GM19023 (cell line): Measurements from ENCODE around the gene PRSS37.
"Not testable (repeated sequence)": the region's sequence is repeated elsewhere in the genome, so short reads cannot be mapped to it uniquely, and the experiment has no call there.

Experiments
- ATAC-seq: cut with Tn5 transposase; IDR thresholded peaks from one replicate; pipeline ENCODE4 v1.9.1; 2021; ENCODE audit warnings: mild to moderate bottlenecking, moderate library complexity; ENCODE audit not compliant: unreplicated experiment

PRSS37 gene, protein sequence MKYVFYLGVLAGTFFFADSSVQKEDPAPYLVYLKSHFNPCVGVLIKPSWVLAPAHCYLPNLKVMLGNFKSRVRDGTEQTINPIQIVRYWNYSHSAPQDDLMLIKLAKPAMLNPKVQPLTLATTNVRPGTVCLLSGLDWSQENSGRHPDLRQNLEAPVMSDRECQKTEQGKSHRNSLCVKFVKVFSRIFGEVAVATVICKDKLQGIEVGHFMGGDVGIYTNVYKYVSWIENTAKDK

DNA sequence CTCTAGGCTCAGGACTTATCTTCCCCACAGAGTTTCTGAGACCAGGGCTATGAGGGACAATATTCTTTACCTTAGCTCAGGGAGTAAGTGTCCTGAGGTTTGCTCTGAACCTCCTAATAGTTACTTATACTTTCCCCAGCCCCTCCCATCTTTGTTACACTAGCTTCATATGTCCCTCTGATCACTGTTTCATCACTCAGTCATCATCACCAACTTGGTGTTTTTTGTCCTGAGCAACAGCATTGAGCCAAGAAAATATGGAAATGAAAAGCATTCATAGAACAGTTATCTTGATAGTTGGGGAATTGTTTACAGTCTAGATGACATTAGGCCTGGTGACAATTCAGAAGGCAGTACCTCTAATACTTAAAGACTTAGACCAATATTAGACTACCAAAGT lies at the start of gene PRSS37:
Gene PRSS37, minus strand, starts transcription at position 101 of the 400 bp plus-strand sequence. CDS start 436 bp downstream, outside the sequence.
- ATAC-seq, result no peak

DNA sequence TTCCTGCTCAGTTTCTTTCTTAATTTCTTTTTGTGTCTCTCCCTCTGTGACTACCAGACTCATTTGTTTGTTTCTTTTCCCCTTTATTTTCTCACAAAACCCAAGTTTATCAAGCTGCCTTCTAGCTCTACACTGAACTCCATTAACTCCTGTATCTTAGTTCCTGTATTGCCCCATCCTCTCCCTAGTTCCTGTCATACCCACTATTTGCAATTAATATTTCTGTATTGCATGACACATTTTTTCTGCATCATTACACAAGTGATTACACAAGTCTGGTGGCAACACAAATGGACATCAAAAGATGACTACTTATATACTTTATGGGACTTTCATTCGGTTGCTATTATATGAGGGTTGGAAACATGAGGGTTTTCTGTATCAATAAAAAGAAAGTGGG lies 48.0 kb upstream of the PRSS37 start:
- no peak for ATAC-seq

DNA sequence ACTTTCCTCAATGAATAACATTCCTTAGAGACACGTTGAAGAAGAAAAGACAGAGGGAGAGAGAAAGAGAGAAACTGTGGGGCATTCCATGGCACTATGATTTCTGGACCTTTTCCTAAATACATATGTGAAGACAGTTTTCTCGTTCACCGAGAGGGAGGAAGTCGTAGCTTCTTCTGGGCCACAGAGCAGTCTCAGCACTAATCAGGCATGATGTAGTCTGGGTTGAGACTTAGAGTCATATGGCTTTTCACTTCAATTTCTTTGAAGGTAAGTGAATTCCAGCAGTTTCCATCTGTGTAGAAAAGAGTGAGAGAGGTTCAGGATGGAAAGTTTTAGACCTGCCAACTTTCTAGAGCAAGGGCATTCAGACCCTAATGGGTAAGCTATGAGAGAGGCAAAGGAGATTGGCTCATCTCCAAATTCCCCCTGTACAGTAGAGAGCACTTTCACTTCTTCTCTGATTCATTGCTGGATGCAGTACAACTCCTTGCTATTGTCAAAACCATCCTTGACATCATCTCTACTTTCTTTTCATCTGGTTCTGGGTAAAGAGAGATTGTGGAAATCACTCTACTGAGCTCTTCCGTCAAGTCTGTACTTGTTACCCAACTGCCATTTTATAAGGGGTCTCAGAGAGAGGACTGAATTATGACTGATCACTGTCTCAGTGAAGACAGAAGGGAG lies 43.4 kb upstream of the PRSS37 start:
- peak; percentile 73 for ATAC-seq

DNA sequence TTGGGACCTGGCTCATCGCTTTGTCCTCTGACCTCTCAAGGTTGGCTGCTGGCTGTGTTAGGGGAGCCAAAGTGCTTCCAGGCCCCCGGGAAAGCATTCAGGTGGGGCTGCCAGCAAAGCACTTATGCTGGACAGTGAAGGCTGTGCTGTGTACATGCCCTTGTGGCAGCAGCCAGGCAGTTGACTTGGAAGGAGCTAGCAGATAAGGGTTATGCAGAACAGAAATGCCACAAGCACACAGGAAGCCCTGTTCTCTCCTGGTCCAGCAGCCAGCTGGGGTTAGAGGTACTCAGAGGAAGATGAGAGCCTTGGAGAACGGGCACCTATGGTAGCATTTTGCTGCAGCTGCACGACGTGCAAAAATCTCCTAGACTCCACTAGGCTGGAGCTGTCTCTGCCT lies 39.7 kb upstream of the PRSS37 start:
- ATAC-seq, result no peak

DNA sequence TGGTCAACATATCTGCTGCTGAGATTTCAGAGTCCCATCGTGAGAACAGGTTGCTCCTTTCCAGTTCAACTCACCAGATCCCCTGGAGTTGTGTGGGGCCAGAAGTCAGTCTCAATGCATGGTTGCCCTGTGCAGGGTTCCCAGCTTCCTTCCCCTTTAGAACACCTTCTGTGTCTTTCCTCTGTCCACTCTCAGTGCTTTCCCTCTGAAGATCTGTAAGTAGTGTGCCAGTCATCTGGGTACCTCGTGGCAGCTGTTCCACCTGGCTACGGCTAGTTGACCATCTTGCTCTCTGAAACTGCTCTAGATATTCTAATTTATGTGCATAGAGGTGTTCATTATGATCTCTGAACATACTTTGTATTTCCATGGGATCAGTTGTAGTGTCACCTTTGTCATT lies 36.1 kb upstream of the PRSS37 start:
- ATAC-seq, result no peak

DNA sequence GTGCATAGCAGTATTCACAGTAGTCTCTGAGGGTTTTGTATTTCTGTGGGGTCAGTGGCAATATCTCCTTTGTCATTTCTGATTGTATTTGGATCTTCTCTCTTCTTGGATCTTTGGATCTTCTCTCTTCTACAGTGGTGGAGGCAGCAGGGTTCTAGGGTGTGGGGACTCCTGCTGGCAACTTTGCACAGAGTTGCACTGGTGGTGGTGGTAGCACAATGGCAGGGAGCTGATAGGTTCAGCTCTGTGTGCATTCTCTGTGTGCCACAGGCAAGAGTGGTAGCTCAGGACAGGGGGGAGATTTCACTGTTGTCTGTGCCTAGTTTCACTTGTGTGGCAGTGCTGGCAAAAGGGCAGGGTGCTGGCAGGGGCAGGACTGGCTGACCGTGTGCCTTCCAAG lies 35.1 kb upstream of the PRSS37 start:
- ATAC-seq, result no peak

DNA sequence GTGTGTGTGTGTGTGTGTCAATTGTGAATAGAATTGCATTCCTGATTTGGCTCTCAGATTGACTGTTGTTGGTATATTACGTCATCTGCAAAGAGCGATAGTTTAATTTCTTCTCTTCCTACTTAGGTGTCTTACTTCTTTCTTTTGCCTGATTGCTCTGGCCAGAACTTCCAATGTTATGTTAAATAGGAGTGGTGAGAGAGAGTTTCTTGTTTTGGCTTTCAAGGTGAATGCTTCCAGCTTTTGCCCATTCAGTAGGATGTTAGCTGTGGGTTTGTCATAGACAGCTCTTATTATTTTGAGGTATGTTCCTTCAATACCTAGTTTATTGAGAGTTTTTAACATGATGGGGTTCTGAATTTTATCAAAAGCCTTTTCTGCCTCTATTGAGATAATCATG lies 34.2 kb upstream of the PRSS37 start:
- ATAC-seq, result no peak

DNA sequence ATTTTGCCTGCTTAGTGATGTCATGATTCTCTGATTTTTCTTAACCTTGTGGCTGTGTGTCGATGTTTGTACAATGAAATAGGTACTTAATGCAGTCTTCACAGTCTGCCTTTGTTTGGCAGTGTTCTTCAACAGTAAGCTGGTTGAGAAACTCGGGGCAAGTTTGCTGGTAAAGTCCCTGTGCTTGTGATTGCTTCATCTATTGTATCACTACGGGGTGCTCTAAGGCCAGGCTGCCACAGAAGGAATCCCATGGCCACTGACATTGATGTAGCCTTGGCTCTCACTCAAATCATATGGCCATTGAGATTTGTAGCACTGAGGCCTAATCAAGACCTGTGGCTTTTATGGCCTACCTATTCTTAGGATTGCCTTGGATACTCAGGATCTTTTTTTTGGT lies 33.5 kb upstream of the PRSS37 start:
- no peak for ATAC-seq

DNA sequence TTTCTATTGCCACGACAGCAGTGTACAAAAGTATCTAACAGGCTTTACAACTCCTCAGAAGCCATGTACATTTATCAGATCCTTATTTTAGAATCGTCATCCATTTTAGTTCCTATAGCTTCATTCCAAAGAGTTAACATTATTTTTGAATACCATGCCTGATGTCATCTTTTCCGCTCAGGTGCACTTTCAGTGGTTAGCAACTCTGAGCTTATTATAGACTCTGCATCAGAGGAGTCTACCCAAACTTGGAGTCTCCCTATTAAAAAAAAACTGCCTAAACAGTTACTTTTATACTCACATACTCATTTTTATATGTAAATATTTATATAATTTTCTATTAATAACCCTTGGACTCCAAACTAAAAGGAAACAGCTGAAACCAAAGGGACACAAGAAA lies 31.6 kb upstream of the PRSS37 start:
- no peak for ATAC-seq

DNA sequence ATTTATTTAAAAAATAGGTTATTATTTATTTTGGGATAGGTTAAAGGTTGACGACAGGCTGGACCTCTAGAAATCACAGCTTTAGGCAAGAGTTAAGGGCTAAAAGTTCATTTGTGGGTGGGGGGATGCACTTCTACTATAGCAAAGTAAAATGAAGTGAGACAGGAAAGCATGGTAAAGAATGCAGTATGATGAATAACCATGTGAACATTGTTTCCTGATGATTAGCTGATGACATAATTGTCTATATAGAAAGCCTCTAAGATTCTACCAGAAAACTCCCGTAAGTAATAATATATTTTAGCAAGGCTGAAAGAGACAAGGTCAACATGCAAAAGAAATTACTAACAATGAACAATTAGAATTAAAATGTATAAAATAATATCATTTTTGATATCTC lies 25.7 kb upstream of the PRSS37 start:
- ATAC-seq, result no peak

DNA sequence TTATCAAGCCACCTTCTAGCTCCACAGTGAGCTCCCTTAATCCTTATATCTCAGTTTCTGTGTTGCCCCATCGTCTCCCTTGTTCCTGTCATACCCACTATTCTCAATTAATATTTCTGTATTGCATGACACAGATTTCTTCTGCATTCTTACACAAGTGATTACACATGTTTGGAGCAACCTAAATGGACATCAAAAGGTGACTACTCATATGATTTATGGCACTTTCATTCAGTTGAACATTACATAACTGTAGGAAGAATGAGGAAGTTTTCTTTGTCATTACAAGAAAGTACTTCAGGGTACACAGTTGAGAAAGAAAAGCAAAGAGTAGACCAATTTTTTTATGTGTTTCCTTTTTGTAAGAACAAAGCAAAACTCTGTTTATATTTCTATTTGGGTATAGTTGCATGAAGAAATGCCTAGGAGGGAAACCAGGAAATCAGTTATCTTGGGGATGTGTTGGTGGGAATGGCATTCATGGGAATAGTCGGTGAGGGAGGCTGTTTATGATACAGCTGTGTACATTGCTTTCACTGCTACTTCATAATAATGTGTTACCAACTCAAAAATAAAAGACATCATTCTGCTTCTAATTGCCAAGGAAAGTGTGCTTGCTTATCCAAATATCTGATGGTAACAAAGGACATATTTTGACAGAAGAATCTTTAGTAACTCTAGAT lies 23.6 kb upstream of the PRSS37 start:
- no peak for ATAC-seq

DNA sequence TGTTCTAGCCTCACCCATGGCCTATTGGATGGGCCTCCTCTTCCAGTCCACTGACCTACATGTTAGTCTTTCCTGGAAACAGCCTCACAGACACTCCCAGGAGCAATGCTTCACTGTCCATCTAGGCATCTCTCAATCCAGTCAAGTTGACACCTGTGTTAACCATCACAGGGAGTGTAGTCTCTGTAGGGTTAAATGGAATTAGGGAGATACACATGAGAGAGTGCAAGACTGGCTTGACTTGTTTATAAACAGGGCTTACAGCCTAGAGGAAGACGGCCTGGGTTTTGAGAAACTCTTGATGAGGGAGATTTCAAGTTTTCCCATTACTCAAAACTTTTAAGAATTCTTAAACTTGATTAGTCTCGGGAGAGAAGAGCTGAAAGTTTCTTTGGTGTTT lies 18.9 kb upstream of the PRSS37 start:
- ATAC-seq, result no peak

DNA sequence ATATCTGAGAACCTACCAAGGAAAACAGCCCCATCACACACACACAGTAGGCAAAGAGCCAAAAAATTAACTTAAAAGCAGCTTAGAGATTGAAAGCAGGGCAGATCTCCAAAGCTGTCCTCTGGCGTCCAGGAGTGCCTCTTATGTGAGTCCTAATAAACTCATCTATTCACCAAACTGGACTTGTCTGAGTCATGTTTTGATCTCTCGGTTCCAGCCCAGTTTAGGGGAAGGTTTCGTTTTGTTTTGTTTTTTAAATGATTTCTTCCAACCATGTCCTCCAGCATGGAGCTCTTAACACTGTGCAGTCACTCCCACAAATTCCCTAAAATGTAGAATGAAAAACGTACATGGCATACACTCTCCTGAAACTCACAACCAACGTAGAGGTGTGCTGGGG lies 6.7 kb upstream of the PRSS37 start:
- no peak for ATAC-seq

DNA sequence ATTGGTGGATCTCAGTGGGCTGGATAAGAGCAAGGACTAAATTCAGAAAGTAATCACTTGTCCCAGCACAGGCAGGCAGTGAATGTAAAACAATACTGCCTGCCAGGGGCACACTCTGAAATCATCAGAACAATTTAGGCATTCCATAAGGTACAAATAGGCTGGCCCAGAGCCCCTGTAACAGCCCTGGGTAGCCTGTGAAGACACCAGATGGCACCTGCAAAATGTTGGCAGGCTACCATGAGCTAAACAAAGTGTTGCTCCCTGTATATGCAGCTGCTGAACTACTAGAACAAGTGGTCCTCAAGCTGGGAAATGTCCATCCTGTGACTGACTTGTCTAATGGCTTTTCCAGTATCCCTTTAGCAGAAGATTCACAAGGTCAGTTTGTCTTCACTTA lies 3.0 kb upstream of the PRSS37 start:
- ATAC-seq, result no peak

DNA sequence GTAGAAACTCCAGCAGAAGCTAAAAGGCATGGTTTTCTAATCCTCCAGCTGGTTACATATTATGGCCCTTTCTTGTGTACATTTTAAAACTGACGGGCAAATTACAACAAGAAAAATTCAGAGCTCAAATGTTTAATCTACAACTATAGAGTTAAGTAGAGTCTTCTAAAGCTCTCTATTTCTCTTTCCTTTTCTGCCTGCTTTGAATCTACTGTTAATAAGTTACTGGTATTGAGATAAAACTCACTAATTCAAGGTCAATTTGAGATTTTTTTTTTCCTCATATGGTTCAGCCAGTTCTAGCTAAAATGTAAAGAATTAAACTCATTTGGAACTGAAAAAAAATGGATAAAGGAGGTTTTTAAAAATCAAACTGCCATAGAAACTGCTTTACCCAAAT lies 1.6 kb upstream of the PRSS37 start:
- no peak for ATAC-seq

DNA sequence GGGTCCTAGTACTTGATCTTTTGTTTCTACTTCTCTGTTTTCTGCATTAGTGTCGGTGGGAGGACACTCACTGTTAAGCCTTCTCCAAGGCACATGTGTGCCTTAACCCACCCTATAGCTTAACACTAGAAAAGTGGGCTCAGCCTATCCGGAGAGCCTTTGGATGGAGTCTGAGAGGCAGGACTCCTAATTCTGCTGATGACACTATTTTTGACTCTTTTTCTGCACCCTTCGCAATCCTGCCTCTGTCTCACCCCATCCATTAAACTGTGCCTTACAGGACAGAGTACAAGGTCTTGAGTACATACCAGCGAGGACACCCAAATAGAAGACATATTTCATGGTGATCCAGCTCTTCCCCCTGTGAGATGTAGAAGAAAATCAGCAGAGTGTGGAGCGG lies 577 bp downstream of the PRSS37 start:
- no peak for ATAC-seq

DNA sequence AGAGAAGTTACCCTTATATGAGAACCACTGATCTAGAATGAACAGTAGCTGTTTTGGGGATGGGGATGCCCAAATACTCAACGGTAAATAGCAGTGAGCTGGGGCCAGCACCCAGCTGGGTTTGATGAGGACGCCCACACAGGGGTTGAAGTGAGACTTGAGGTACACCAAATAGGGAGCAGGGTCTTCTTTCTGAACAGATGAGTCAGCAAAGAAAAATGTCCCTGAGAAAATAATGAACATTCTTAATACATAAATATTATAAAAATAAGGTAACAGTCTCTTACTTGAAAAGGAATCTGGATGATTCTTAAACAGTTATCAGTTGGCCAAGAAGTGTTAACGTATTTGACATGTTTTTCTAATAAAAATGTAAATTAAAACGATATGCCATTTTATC lies 2.0 kb downstream of the PRSS37 start:
- ATAC-seq, result no peak

DNA sequence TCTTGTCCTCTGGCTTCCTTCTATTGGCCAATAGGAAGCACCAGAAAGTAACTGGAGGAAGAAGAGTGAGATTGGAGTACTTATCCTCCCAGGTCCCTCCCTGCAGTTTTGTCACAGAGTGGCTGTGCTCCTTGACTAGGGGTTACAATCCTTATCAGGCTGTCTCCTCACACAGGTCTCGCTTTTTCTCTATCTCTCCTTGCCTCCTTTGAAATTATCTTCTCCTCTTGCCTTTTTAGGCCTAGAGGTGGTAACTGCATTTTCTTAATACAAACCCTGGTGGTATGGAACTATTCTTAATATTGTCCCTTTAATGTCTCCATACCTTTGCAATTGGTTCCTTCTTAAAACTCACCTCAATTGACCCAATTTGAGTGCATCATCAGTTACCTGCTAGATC lies 2.7 kb downstream of the PRSS37 start:
- ATAC-seq, result no peak

DNA sequence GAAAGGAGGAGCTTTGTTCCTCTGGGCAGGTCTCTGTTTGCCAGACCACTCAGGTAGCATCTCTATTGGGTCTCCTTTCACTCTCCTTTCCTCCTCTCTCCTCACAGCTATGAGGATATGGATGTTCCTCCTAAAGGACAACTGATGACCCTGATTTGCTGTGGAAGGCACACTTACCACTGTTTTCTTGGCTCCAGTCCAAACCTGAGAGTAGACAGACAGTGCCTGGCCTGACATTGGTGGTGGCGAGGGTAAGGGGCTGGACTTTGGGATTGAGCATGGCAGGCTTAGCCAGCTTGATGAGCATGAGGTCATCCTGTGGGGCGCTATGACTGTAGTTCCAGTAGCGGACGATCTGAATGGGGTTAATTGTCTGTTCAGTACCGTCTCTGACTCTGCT lies 3.6 kb downstream of the PRSS37 start:
- ATAC-seq, result no peak

DNA sequence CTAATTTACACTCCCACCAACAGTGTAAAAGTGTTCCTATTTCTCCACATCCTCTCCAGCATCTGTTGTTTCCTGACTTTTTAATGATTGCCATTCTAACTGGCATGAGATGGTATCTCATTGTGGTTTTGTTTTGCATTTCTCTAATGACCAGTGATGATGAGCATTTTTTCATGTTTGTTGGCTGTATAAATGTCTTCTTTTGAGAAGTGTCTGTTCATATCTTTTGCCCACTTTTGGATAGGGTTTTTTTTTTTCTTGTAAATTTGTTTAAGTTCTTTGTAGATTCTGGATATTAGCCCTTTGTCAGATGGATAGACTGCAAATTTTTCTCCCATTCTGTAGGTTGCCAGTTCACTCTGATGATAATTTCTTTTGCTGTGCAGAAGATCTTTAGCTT lies 18.9 kb downstream of the PRSS37 start:
- not testable (repeated sequence) for ATAC-seq

DNA sequence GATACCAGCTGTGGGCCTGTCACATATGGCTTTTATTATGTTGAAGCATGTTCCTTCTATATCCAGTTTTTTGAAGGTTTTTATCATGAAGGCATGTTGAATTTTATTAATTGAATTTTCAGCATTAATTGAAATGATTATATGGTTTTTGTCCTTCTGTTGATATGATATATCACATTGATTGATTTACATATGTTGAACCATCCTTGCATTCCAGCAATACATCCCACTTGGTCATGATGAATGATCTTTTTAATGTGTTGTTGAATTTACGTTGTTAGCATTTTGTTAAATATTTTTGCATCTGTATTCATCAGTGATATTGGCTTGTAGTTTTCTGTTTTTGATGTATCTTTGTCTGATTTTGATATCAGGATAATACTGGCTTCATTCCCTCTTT lies 21.2 kb downstream of the PRSS37 start:
- no peak for ATAC-seq

DNA sequence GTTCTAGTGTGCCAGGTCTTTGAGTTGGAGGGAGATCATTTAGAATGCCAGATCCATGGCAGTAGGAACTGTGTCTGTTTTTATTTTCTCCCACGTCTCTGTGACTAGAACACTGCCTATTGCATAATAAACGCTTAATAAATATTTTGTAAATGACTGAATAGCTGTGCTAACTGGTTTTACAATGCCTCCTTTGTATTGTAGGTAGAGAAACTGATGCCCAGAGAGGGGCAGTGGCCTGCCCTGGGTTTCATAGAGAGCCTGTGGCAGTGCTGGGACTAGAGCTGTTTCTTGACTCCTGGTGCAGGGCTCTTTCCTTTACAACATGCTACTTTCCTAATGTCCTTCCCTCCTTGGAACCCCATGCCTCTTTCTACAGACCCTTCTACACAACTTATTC lies 48.8 kb downstream of the PRSS37 start:
- no peak for ATAC-seq
